Neutrophil (primary cell): ENCODE measurements around the gene M1AP.

ENCODE experiments used
- H3K27ac ChIP-seq: fragments of 200-600 bp; sonication (generic); 2 replicates; pipeline ENCODE4 v1.5.1; 2016; ENCODE audit warnings: mild to moderate bottlenecking, moderate library complexity
- H3K27me3 ChIP-seq: fragments of 200-600 bp; sonication (generic); 2 replicates; pipeline ENCODE4 v1.6.0; 2016; ENCODE audit warnings: mild to moderate bottlenecking
- H3K36me3 ChIP-seq: fragments of 200-600 bp; sonication (generic); 2 replicates; pipeline ENCODE4 v1.5.1; 2017
- H3K4me1 ChIP-seq, 2 experiments: fragments of 200-600 bp in 1 of 2; sonication (generic) in 1 of 2; 1 replicate in 1 of 2; 2 replicates in 1 of 2; pipeline versions ENCODE4 v1.5.1 to v1.6.1; 2013 to 2016; ENCODE audit warnings: low read depth in 1 of 2, low read length in 1 of 2, mild to moderate bottlenecking in 1 of 2, moderate library complexity in 1 of 2; ENCODE audit not compliant: control insufficient read depth in 1 of 2, insufficient read depth in 1 of 2
- H3K4me3 ChIP-seq, 2 experiments: fragments of 200-600 bp in 1 of 2; sonication (generic) in 1 of 2; 1 replicate in 1 of 2; 2 replicates in 1 of 2; pipeline ENCODE4 v1.5.1; 2013 to 2016; ENCODE audit warnings: low read depth in 1 of 2, low read length in 1 of 2, mild to moderate bottlenecking in 1 of 2, moderate library complexity in 1 of 2
- H3K9me3 ChIP-seq: fragments of 200-600 bp; sonication (generic); 2 replicates; pipeline ENCODE4 v1.5.1; 2016
- CTCF ChIP-seq: fragments of 200-600 bp; sonication (generic); IDR thresholded peaks from 2 replicates; pipeline ENCODE4 v1.5.1; 2016; ENCODE audit warnings: antibody characterized with exemption

Gene M1AP

GRCh38 chr2:74593826-74594772 is 54.0 kb downstream of the M1AP start:
- Histone ChIP-seq H3K9me3 (no peaks in the 10 kb centered on the region), H3K27ac (no peak overlapping the region), H3K4me3 (no peak overlapping the region), H3K27me3 (peaks cover 58% of the 10 kb centered on the region), H3K4me1 (peaks cover 6 to 8% of the 10 kb centered on the region in 2 experiments), H3K36me3 (no peaks in the 10 kb centered on the region)
- no peak for TF ChIP-seq CTCF

DNA sequence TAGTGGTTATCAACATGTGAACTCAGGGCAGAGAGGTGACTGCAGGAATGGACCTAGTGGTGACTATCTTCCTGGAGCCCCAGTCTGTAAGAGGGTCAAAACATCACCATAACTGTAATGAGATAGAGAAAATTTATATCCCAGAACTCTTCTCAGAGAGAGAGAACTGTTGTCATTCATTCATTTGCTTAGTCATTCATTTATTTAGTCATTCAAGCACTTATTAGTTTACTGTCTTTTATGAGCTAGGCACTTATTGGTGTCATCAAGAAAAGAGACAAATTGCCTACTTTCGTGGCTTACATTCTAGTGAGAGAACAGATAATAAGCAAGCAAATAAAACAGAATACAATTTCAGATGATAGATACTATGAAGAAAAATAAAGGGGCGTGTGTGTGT is 59.5 kb downstream of the M1AP start:
- Histone ChIP-seq H3K4me3 (no peak overlapping the region), H3K36me3 (no peaks in the 10 kb centered on the region), H3K27ac (no peak overlapping the region), H3K27me3 (peaks cover 19% of the 10 kb centered on the region), H3K4me1 (peaks cover 46 to 48% of the 10 kb centered on the region in 2 experiments), H3K9me3 (no peaks in the 10 kb centered on the region)
- no peak for TF ChIP-seq CTCF

- peaks cover 10% of the 10 kb centered on the region for H3K27me3 ChIP-seq
- H3K27ac ChIP-seq = peak overlapping the region; percentile 12
- peaks cover 53 to 54% of the 10 kb centered on the region in 2 experiments for H3K4me1 ChIP-seq
- peak; percentile 70 for TF ChIP-seq CTCF
- H3K36me3 ChIP-seq = no peaks in the 10 kb centered on the region
- no peak overlapping the region for H3K4me3 ChIP-seq
- no peaks in the 10 kb centered on the region for H3K9me3 ChIP-seq
Observed at GRCh38 chr2:74587664-74588277, 60.4 kb downstream of the M1AP start.

DNA sequence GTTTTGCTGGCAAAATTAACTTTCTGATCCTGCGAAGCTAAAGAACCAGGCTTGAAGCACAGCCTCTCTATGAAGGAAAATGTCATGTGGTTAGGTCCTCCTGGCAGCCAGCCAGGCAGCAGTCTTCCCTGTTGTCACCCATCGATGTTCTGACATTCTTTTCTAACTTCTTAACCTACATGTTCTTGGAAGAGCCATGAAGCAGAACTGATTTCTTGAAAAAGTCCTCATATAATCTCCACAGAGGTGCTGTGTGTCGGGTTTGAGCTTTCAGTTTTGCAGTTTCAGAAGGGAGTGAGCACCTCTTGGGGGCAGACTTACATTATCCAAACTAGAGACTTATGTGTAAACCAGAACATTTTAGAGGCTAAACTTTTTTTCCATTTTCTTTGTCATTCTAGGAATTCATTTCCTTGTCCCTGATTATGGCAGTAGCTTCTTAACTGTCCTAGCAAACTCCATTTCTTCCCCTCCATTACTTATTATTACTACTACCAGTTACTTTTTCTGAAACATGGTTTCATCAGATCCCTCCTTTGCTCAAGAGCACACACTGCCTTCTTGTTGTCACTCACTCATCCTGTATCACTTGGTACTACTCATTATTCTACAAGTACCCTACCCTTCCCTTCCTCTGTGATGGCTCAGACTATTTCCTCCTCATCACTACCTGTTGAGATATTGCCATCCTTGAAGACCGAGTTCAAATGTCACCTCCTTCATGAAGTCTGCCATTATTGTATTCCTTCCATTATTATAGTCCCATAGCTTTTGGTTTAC is 62.5 kb downstream of the M1AP start:
- H3K9me3 ChIP-seq = no peaks in the 10 kb centered on the region
- H3K27ac ChIP-seq = peak overlapping the region; percentile 60
- H3K27me3 ChIP-seq = no peaks in the 10 kb centered on the region
- no peak overlapping the region for H3K4me3 ChIP-seq
- no peaks in the 10 kb centered on the region for H3K36me3 ChIP-seq
- H3K4me1 ChIP-seq = peaks cover 53 to 54% of the 10 kb centered on the region in 2 experiments
- TF ChIP-seq CTCF = no peak

- Histone ChIP-seq H3K9me3 (no peaks in the 10 kb centered on the region), H3K27me3 (no peaks in the 10 kb centered on the region), H3K4me3 (no peak overlapping the region), H3K4me1 (peaks cover 47 to 51% of the 10 kb centered on the region in 2 experiments), H3K36me3 (no peaks in the 10 kb centered on the region), H3K27ac (no peak overlapping the region)
- TF ChIP-seq CTCF = no peak
Observed at GRCh38 chr2:74584088-74584645, 64.0 kb downstream of the M1AP start.
